Activated T-cell treated with anti-CD3 and anti-CD28 coated beads, Interleukin-2, amount 50 U/mL, for 48 hours (primary cell): ENCODE results near the gene GALNT15.

ENCODE experiments used
- DNase-seq, 2 experiments: peaks; one replicate each; pipeline ENCODE4 v3.0.0-alpha.2; 2020

The GALNT15 gene, protein sequence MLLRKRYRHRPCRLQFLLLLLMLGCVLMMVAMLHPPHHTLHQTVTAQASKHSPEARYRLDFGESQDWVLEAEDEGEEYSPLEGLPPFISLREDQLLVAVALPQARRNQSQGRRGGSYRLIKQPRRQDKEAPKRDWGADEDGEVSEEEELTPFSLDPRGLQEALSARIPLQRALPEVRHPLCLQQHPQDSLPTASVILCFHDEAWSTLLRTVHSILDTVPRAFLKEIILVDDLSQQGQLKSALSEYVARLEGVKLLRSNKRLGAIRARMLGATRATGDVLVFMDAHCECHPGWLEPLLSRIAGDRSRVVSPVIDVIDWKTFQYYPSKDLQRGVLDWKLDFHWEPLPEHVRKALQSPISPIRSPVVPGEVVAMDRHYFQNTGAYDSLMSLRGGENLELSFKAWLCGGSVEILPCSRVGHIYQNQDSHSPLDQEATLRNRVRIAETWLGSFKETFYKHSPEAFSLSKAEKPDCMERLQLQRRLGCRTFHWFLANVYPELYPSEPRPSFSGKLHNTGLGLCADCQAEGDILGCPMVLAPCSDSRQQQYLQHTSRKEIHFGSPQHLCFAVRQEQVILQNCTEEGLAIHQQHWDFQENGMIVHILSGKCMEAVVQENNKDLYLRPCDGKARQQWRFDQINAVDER

DNA sequence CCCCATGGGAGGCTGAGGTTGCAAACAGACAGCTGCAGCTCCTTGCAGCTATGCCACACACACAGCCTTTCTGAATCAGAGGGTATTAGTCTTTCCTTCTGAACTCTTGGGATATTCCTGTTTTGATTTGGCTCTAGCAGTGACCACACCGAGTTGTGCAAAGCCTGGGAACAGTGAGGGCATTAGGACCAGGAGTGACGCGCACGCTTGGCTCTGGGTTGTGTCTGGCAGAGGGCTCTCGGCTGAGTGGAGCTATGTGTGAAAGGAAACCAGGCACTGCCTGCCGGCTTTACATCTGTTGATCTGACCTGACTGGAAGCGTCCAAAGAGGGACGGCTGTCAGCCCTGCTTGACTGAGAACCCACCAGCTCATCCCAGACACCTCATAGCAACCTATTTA lies at the start of gene GALNT15:
Gene GALNT15 (plus strand): TSS at position 292 of the 400 bp plus-strand sequence. CDS start 472 bp downstream, outside the sequence.
- DNase-seq = no peak

DNA sequence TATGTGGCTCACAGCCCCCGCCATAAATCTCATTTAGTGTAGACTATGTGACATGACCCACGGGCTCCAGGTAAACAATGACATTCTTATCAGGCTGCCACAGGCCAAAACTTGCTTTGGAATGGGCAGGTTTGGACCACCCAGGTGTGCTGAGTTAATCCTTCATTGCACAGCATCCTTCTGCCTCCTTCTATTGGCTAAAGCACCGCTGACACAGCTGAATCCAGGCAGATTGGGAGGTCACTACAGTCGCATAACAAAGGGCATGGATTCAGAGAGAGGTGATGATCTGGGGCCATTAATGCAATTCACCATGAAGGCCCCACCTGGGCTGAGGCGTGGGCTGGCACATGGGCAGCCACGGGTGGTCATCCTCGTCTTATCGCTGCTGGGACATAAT lies 47.8 kb upstream of the GALNT15 start:
- DNase-seq = no peak

DNA sequence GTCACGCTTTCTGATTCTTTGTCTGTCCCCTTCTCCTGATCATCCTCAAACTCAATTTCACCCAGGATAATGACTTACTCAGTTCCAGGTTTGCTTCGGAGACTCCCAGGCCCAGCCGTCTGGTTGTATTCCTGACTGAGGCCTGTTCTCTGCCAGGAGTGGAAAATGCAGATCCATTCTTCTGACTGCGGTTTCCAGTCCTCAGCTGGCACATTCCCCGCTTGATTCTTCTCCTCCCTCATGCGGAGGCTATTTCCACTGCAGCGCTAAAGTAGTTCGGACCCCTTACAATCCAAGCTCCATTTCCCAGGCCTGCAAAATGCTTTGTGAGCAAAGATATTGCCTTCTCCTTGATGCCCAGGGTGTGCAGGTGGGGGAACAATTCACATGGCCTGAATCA lies 47.2 kb upstream of the GALNT15 start:
- DNase-seq = no peak

DNA sequence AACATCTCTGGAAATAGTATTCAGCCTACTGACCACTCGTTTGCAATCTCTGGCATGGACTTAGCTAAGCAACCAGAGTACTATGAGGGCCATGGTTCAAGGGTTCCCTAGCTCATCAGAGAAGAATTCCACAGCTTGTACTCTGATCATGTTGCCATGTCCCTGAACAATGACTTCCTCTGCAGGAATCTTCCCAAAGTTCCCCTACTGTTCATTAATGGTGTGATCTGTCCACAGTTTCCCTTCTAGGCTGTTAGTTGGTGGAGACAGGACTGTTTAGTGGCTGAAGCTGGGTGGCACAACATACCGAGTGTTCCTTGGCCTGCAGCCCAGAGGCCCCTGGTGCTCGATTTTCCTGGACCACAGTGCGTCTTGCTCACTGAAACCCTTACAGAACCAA lies 44.4 kb upstream of the GALNT15 start:
- DNase-seq = no peak

DNA sequence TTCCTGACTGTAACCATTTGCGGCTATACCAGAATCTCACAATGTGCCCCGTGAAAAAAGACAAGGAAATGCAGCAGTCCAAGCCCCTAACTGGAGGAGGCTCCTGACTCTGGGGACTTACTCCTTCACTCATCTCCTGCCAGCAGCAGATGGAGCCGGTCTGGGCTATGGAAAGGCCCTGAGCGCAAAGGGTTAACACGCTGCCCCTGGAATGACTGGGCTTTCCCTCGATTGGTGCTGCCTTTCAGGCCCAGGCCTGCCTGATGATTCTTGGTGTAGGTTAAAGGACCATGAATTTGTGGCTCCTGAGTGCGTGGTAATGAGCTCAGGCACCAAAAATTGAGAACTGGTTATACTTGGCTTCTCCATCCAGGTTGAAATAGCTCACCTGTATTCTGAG lies 42.3 kb upstream of the GALNT15 start:
- DNase-seq = no peak

DNA sequence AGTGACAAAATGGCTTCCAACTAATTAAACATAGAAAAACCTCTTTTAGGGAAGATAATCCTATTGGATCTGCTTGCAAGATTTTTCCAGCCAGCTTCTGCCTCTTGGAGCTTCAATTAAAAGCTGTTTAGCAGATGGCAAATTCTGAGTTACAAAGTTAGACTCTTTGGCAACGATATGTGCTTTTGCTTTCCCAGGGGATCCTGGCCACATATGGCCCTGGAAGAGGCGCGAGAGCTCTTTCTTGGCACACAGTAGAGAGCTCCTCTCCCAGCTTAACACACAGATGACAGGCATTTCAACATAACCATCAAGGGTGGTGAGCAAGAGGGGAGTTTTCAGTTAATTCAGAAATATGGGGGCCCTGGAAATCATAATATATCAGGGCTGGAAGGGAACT lies 41.6 kb upstream of the GALNT15 start:
- DNase-seq = no peak

DNA sequence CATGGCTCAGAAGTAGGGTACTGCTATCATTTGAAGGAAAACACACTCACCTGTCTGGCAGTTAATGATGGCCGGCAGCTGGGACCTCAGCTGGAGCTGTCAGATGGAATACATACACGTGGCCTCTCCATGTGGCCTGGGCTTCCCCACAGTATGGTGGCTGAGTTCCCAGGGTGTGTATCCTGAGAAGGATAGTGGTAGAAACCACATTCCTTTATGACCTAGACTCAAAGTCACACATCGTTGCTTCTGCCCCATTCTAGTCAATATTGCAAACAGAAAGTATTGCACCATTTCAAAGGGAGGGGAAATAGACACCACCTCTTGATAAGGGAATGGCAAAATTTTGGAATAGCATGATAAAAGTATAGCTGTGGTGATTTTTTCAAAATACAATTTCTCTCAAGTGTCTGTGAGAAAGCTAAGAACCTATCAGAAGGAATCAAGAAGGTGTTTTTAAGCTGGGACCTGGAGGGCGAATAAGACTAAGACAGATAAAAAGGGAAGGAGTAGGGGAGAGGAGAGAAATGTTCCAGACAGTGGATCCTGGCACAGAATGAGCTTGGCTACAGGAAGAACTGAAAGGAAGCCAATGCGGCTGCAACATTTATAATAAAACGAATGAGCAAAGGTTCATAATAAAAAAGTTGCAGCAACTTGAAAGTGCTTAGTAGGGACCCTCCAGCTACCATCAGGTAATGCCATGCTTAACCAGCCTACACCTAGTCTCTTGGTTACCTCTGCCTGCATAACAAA lies 40.1 kb upstream of the GALNT15 start:
- no peak for DNase-seq

DNA sequence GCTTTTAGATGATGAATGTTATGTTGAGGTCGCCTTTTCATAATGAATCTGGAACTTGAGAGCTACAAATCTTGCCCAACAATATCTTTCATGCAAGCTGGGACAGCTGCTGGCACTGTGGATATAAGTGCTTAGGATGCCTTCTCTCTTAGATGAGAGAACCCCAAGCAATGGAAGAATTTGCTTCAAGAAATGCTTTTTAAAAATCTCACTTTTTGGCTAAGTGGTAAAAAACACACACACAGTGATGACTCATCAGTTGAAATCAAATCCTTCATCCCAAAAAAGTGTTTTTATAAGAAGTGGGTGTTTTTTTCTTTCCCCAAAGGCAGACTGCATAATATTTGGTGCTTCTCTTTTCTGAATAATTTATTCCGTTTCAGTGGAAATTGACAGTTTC lies 38.4 kb upstream of the GALNT15 start:
- DNase-seq = no peak

DNA sequence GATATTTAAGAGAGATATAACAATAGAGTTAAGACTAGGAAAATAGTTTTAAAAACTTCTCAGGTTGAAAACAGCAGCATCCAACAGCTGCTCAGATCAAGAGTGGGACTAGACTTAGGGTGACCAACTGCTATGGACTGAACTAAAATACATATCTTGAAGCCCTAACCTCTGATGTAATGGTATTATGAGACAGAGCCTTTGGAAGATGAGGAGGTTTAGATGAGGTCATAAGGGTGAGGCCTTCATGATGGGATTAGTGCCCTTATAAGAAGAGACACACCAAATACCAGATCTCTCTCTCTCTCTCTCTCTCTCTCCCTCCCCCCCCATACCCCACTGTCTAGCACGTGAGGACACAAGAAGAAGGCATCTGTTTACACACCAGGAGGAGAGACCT lies 37.4 kb upstream of the GALNT15 start:
- no peak for DNase-seq

DNA sequence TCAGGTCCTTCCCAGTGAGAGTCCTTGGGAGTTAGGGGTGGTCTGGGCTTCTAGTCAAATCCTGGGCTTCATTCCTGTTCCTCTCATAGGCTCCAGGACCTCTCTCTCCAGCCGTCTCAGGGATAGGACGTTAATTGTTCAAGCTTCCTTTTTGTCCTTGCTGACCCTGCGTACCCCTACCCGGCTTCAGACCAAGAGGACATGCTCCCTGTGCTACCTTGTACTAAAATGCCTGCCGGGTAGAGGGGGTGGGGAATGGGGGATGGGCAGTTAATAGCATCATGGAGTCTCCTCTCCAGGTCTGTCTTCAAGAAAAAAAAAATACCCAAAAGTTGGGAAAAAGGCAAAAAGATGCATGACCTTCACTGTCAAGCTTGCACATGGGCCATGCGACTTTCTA lies 36.5 kb upstream of the GALNT15 start:
- DNase-seq = no peak

DNA sequence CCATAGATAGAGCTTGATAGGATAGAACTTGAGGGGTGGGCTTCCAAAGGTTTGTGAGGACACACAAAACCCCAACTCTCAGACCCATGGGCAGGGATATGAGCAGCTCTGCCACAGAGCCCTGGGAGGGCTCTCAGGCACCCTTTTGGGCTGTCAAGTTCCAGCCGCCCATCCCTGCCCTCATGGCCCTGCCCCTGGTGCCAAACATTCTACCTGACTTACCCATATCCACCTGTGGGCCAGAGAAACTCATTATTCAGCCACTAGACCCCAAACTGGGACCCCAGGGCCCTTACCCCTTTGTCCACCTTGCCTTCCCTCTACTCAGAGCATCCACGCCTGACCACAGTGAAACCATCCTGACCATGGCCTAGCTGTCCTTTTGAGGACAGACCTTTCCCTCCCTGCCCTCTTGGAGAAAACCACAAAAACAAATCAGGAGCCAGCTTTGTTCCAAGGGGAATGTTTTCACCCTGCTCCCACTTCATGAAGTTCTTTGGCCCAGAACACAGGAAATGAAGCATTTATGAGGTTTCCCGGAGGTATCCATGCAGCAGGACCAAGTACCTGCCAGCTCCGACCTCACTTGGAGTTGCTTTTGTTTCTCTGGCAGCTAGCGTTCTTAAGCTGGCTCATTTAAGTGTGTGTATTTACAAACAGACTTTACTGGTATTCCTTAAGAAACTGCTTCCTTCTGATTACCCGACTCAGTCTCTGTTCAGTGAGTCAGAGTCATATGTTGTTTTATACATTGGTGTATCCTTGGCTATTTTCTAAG lies 34.2 kb upstream of the GALNT15 start:
- DNase-seq = no peak

DNA sequence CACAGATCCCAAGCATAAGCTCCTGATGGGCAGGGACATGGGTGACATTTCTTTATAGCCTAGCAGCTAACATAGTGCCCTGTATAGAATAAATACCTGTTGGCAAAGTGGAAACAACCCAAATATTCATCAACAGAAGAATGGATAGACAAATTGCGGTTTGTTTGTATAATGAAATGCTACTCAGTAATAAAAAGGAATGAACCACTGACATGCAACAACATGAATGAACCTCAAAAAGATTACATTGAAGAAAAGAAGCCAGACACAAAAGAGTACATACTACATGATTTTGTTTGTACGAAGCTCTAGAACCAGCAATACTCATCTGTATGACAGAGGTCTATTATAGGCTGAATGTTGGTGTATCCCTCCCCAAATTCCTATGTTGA lies 33.6 kb upstream of the GALNT15 start:
- DNase-seq = no peak

DNA sequence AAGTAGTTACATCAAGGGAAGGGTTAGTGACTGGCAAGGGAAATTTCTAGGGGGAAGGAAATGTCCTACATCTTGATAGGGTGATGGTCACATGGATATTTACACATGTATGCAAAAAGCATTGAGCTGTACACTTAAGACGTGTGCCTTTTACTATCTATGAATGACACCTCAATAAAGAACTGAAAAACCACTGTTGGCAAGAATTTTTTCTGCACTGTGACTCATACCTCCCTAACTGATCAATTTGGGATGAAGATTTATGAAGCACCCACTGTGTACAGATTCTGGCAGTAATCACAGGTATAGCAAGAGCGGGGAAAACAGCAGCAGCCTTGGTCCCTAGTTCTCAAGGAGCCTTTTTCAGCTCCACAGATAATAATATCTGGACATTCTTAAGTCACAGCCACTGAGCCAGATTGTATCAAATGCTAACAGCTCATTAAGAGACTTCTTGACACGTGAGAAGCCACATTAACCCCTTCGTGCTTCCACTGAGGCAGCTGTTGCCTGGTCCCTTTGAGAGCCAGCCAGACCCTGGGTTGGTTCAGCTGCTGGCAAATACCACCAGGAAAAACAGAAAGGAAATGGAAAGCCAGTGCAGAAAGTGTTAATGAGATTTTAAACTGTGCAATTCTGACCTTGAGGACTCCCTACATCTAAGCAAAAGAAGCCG lies 32.0 kb upstream of the GALNT15 start:
- DNase-seq = no peak

DNA sequence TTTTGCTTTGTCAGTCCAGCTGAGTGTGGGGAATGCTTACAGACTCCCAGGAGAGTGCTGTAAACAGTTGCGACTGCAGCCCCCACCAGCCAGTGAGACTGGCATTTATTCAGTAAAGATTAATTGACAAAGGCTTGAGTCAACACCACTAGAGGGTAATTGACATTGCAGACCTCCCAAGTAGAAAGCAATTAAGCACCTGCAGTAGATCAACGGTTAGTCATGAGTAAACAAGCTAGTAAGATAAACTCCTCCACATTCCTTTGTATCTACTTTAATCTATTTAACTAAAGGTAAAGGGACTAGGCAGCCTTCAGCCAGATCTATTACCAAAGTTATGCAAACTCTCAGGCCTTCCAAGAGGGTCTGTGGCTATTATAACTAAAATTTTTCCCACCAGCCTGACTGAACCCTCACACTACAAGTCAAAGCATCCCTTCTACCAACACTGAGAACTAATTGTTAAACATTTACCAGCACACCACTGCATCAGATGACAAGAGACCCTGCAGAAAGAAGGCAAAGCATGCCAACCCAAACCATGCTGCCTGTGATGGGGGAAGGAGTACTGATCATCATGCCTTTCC lies 30.5 kb upstream of the GALNT15 start:
- DNase-seq = no peak

DNA sequence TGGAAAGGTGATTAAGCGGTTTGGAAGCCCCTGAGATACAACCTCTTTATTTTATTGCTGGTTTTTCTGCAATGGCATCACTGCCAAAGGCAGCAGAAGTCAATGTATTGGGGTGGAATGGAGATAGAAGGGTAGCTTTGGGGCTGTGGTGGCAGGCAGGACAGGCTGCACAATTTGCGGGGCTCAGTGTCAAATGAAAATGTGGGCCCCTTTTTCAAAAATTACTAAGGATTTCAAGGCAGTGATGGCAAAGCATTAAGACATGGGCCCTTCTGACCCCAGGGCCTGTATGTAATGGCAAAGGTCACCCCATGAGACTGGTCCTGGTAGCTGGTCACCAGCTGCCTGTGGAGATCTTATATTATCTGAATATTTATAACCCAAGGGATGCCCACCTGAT lies 29.3 kb upstream of the GALNT15 start:
- no peak for DNase-seq

DNA sequence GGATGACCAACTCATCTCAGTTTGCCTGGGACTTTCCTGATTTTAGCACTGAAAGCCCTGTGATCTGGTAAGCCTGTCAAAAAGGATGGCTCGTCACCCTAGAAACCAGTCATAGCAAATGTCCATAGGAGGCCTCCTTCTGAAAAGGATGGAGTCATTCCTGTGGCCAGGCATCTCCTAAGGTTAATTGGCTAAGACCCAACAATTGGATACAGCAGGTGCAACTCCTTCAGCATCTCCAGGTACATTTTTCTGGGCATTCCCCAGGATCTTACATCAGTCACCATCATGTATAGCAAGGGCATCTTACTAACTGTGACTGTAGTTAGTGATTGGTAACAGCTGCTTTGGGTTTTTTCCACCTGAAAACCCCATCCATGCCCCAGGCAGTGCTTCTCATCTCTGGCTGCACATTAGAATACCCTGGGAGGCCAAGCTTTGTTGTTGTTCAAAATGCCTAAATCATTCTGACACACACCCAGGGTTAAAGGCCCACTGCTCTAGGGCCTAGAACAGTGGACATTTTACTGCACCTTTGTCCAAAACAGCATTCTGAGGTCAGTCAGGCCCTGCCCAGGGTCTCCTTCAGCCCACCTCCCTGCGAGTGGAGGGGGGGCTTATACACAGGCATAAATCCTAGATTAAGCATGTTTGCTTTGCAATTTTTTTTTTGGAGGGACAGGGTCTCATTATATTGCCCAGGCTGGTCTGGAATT lies 28.3 kb upstream of the GALNT15 start:
- no peak for DNase-seq

DNA sequence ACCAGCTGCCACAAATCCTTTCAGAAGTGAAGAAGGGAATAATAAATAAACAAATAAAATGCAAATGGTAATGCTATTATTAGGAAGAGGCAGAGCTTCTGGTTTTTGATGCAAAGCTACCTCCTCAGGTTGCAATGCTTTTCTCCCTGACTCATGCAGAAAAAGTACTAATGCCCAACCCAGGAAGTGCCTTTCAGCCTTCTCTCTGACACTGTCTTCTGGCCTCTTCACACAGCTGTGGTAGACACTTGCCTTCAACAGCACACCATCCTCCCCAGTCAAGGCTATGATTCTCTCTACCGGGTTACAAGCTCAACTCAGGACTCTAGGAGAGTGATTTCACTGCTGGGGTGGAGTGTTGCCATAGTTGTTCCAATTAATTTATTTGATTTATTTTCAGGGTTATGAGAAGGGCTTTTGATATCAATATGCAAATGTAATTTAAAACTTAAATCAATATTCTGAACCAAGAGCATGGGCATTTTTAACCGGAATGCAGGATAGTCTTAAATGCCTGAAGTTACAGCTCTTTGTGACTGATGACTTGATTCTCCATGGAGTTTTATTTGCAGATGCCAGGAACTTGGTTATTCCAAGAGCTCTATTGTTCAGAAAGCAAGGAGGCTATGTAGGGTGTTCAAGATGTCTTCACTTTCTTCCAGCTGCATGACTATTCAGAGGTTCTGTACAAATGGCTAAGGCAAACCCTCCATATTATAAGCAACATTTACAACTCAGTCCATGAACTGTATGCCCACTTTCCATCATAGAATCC lies 27.1 kb upstream of the GALNT15 start:
- no peak for DNase-seq

DNA sequence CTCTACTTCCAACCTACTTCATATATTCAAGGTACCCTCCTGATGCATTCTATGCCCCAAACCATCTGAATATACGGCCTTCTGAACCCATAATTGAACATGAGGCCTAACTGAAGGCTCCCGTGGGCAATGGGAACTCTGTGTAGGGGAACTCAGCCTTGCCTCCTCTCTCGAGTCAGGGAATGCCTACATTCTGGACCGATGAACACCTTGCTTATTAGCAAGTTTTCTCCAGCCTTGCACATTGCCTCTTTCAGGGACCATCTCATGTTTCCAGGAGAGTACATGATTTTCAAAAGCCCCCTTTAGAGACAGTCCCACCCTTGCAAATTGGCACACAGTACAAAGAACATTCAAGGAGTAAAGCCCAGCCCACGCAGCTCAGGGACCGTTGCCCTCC lies 26.3 kb upstream of the GALNT15 start:
- no peak for DNase-seq

DNA sequence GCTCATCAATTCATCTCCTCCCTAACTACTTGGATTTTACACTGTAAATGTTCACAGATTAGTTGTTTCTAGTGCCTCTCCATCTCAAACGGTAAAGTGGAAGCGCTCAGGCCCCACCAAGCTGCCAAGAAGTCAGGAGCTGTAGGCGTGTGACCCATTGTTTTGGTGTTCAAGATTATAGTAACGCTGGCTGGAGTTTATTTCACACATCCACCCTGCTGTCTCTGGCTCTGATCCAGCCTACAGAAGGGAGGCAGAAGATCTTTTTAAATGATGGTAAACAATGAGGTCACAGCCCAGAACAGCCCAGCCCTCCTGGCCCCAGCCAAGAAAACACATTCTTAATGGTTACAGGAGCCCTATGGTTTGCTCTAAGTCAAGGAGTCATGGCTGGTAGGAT lies 25.7 kb upstream of the GALNT15 start:
- no peak for DNase-seq

DNA sequence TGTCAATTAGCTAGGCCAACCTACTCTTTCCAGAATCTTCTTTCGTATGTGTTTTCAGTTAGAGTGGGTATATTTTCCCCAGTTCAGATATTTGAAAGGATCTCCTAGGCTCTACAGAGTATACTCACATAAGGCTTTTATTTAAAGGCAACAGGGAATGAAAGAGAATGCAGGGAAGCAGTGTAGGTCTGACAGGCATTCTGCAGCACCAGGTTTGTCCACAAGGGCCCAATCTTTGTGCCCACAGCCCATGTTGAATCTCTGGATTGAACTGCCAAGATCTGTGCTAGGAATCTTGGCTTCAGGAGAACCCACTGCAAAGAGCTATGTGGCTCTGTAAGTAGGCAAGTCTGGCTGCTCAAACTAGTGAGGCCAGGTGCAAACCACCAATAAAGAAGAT lies 24.2 kb upstream of the GALNT15 start:
- no peak for DNase-seq

DNA sequence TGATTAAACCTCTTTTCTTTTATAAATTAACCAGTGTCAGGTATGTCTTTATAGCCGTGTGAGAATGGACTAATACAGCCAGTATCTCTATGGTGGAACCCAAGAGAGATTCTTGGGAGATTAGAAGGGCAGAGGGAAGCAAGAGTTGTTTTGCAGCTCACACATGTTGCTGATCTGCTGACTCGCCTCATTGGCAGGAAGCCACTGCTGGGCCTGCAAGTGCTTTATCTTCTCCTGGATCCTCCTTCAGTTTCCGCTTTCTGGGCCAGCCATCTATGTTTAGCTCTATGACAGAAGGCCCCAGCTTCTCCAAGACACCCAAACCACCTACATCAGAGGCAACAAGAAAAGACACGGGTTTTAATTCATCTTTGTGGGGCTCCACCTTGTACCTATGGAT lies 23.4 kb upstream of the GALNT15 start:
- DNase-seq = no peak
